ENCODE data around the gene OXA1L. TPM values are rescaled to one million over a fixed set of nuclear protein-coding genes. Genes with fewer than 3 reads are reported as not detected.

The OXA1L gene
- total and polyA plus RNA-seq, 2 donors from 2014 or later: 80.8 to 101 TPM

- Histone ChIP-seq H3K9me3 (ENCODE audit: control insufficient read depth in 2 of 3, insufficient read depth in 1 of 3, low read length in 3 of 3) (no peaks in the 10 kb centered on the region), H3K4me1 (ENCODE audit: control insufficient read depth in 2 of 3, insufficient read depth in 2 of 3, low read depth in 1 of 3, low read length in 3 of 3) (peaks cover 0 to 9% (median 6%) of the 10 kb centered on the region in 3 donors), H3K9ac (ENCODE audit: low read length in 3 of 3) (peak within 1 kb of the TSS in 1 of 3 donors; percentile 77), H3K27me3 (ENCODE audit: control insufficient read depth, insufficient read depth, low read length) (no peaks in the 10 kb centered on the region), H3K36me3 (ENCODE audit: control insufficient read depth in 2 of 3, insufficient read depth in 3 of 3, low read length in 3 of 3) (no peaks in the 10 kb centered on the region), H3K27ac (ENCODE audit: low read depth in 2 of 2, low read length in 2 of 2) (peak within 1 kb of the TSS; percentile 73 to 83), H3K4me3 (ENCODE audit: low read length in 3 of 3) (peak within 1 kb of the TSS; percentile 3 to 79 (median 71))
- intact Hi-C loops (cut with DNase I): no loop called here
- peak in 1 of 5 donors; percentile 32 for DNase-seq
- TF ChIP-seq CTCF (IDR thresholded peaks at IDR 0.05; ENCODE audit: borderline replicate concordance, extremely low read depth, insufficient read depth): no peak
- FAIRE-seq: no peak
Measured at GRCh38 chr14:22814941-22815713, 48.6 kb downstream of the OXA1L start, which contains the start of gene SLC7A7. SLC7A7 (minus strand) TSS chr14:22815435; CDS start chr14:22813398, 2,037 bp downstream.

- Histone ChIP-seq H3K27me3 (ENCODE audit: control insufficient read depth, insufficient read depth, low read length) (no peaks in the 10 kb centered on the region), H3K36me3 (ENCODE audit: control insufficient read depth in 2 of 3, insufficient read depth in 3 of 3, low read length in 3 of 3) (no peaks in the 10 kb centered on the region), H3K4me1 (ENCODE audit: control insufficient read depth in 2 of 3, insufficient read depth in 2 of 3, low read depth in 1 of 3, low read length in 3 of 3) (peaks cover 0 to 16% (median 9%) of the 10 kb centered on the region in 3 donors), H3K9me3 (ENCODE audit: control insufficient read depth in 2 of 3, insufficient read depth in 1 of 3, low read length in 3 of 3) (no peaks in the 10 kb centered on the region), H3K4me3 (ENCODE audit: low read length in 3 of 3) (peak overlapping the region in 2 of 3 donors; percentile 50 to 56), H3K9ac (ENCODE audit: low read length in 3 of 3) (peak overlapping the region in 1 of 3 donors; percentile 52), H3K27ac (ENCODE audit: low read depth in 2 of 2, low read length in 2 of 2) (peak overlapping the region; percentile 64 to 71)
- TF ChIP-seq CTCF (IDR thresholded peaks at IDR 0.05; ENCODE audit: borderline replicate concordance, extremely low read depth, insufficient read depth): no peak
- FAIRE-seq: no peak
- intact Hi-C loops (cut with DNase I): no loop called here
- DNase-seq: peak in 3 of 5 donors; percentile 41 to 84 (median 72)
Measured at GRCh38 chr14:22819151-22819988, 52.9 kb downstream of the OXA1L start.

GRCh38 chr14:22820731-22821130, 54.2 kb downstream of the OXA1L start:
- no peak for TF ChIP-seq CTCF (IDR thresholded peaks at IDR 0.05; ENCODE audit: borderline replicate concordance, extremely low read depth, insufficient read depth)
- intact Hi-C loops (cut with DNase I): no loop called here
- H3K27ac ChIP-seq (ENCODE audit: low read depth in 2 of 2, low read length in 2 of 2): peak overlapping the region in 1 of 2 donors; percentile 15
- no peaks in the 10 kb centered on the region for H3K36me3 ChIP-seq (ENCODE audit: control insufficient read depth in 2 of 3, insufficient read depth in 3 of 3, low read length in 3 of 3)
- H3K27me3 ChIP-seq (ENCODE audit: control insufficient read depth, insufficient read depth, low read length): no peaks in the 10 kb centered on the region
- no peaks in the 10 kb centered on the region for H3K9me3 ChIP-seq (ENCODE audit: control insufficient read depth in 2 of 3, insufficient read depth in 1 of 3, low read length in 3 of 3)
- no peak for DNase-seq
- no peak for FAIRE-seq
- no peak overlapping the region for H3K4me3 ChIP-seq (ENCODE audit: low read length in 3 of 3)
- H3K4me1 ChIP-seq (ENCODE audit: control insufficient read depth in 2 of 3, insufficient read depth in 2 of 3, low read depth in 1 of 3, low read length in 3 of 3): peaks cover 0 to 16% (median 13%) of the 10 kb centered on the region in 3 donors
- H3K9ac ChIP-seq (ENCODE audit: low read length in 3 of 3): no peak overlapping the region

Measured in kidney (tissue), 14 donors.